SK-N-SH (cell line): ENCODE results near the gene STRA8. TPM values are rescaled to one million over a fixed set of nuclear protein-coding genes. Genes with fewer than 3 reads are reported as not detected.

Experiments
- CTCF ChIA-PET: fragments of 300-600, 350-600 bp; formaldehyde crosslinking; extraction: SDS; loops from one replicate; lab custom pipeline; 2021; lab: Yijun Ruan, JAX
- POLR2A ChIA-PET: fragments of 350-600 bp; sonication (Branson Sonifier 250); formaldehyde crosslinking; extraction: SDS; loops from one replicate; lab custom pipeline; 2020; ENCODE audit warnings: antibody characterized with exemption, inconsistent platforms; lab: Yijun Ruan, JAX
- DNase-seq: peaks from one replicate; pipeline ENCODE4 v3.0.0; 2012
- H2AFZ ChIP-seq: fragments of 200-600 bp; sonication (generic); 2 replicates; pipeline ENCODE4 v1.8.1; 2016; ENCODE audit warnings: antibody characterized with exemption, mild to moderate bottlenecking, low read depth
- H3F3A ChIP-seq: fragments of 200-600 bp; sonication (generic); replicated peaks from 2 replicates; pipeline ENCODE3; 2016; ENCODE audit warnings: antibody characterized with exemption, mild to moderate bottlenecking; ENCODE audit not compliant: insufficient read depth
- H3K27ac ChIP-seq, 2 experiments: fragments of 200-500 bp in 1 of 2; fragments of 200-600 bp in 1 of 2; sonication (Bioruptor generic) in 1 of 2; sonication (generic), shearing (Covaris generic) in 1 of 2; 2 replicates each; pipeline versions ENCODE4 v1.5.1 to v1.6.1; 2014 to 2016; ENCODE audit warnings: low read depth in 2 of 2, inconsistent platforms in 1 of 2, low read length in 1 of 2, mild to moderate bottlenecking in 1 of 2, mixed read lengths in 1 of 2
- H3K27me3 ChIP-seq: fragments of 200-600 bp; sonication (generic), shearing (Covaris generic); 2 replicates; pipeline ENCODE4 v1.6.1; 2016; ENCODE audit warnings: mixed run types; ENCODE audit not compliant: insufficient read depth
- H3K36me3 ChIP-seq, 2 experiments: fragments of 200-500 bp in 1 of 2; fragments of 200-600 bp in 1 of 2; sonication (Bioruptor generic) in 1 of 2; sonication (generic) in 1 of 2; replicated peaks in 1 of 2; 2 replicates each; pipeline versions ENCODE3 to v1.5.1; 2014 to 2016; ENCODE audit warnings: low read length in 1 of 2, mild to moderate bottlenecking in 1 of 2; ENCODE audit not compliant: insufficient read depth in 2 of 2, control insufficient read depth in 1 of 2
- H3K4me1 ChIP-seq, 2 experiments: fragments of 200-500 bp in 1 of 2; fragments of 200-600 bp in 1 of 2; sonication (Bioruptor generic) in 1 of 2; sonication (generic), shearing (Covaris generic) in 1 of 2; 2 replicates each; pipeline versions ENCODE4 v1.5.1 to v1.6.1; 2014 to 2016; ENCODE audit warnings: low read depth in 1 of 2, low read length in 1 of 2, mixed run types in 1 of 2; ENCODE audit not compliant: insufficient read depth in 2 of 2, control insufficient read depth in 1 of 2
- H3K4me2 ChIP-seq: fragments of 200-600 bp; sonication (generic), shearing (Covaris generic); 2 replicates; pipeline ENCODE4 v1.6.1; 2017; ENCODE audit warnings: mixed run types
- H3K4me3 ChIP-seq, 2 experiments: fragments of 200-500 bp in 1 of 2; fragments of 200-600 bp in 1 of 2; sonication (Bioruptor generic) in 1 of 2; sonication (generic), shearing (Covaris generic) in 1 of 2; 2 replicates each; pipeline versions ENCODE4 v1.5.1 to v1.8.1; 2014 to 2016; ENCODE audit warnings: low read depth in 2 of 2, inconsistent platforms in 1 of 2, low read length in 1 of 2, mild to moderate bottlenecking in 1 of 2, mixed read lengths in 1 of 2, moderate library complexity in 1 of 2
- H3K79me2 ChIP-seq: fragments of 200-600 bp; sonication (generic); 2 replicates; pipeline ENCODE4 v1.8.1; 2017; ENCODE audit warnings: mild to moderate bottlenecking; ENCODE audit not compliant: insufficient read depth
- H3K9ac ChIP-seq: fragments of 200-600 bp; sonication (generic); 2 replicates; pipeline ENCODE4 v1.6.1; 2017; ENCODE audit warnings: mixed run types
- H3K9me2 ChIP-seq: fragments of 200-600 bp; sonication (generic); 2 replicates; pipeline ENCODE4 v1.6.1; 2017; ENCODE audit warnings: mixed run types
- H3K9me3 ChIP-seq: fragments of 200-600 bp; sonication (generic); 2 replicates; pipeline ENCODE4 v1.6.1; 2017; ENCODE audit warnings: mixed run types, mild to moderate bottlenecking, moderate library complexity
- H4K20me1 ChIP-seq: fragments of 200-600 bp; sonication (generic); 2 replicates; pipeline ENCODE4 v1.6.1; 2017; ENCODE audit warnings: mild to moderate bottlenecking, mixed run types; ENCODE audit not compliant: insufficient read depth
- EP300 ChIP-seq, 2 experiments: IDR thresholded peaks; 2 replicates each; pipeline versions ENCODE4 v1.4.0 to v1.6.1; 2012; ENCODE audit warnings: borderline replicate concordance in 1 of 2, low read depth in 1 of 2, low read length in 1 of 2
- FOSL2 ChIP-seq: IDR thresholded peaks from 2 replicates; pipeline ENCODE4 v1.4.0; 2012; ENCODE audit warnings: low read depth, mild to moderate bottlenecking, moderate library complexity, borderline replicate concordance
- FOXM1 ChIP-seq: IDR thresholded peaks from 2 replicates; pipeline ENCODE4 v1.4.0; 2012; ENCODE audit warnings: low read depth, mild to moderate bottlenecking
- GABPA ChIP-seq: IDR thresholded peaks from 2 replicates; pipeline ENCODE4 v1.4.0; 2012; ENCODE audit warnings: low read depth, mild to moderate bottlenecking
- POLR2AphosphoS5 ChIP-seq: IDR thresholded peaks from 2 replicates; pipeline ENCODE4 v1.6.1; 2012; ENCODE audit warnings: low read depth, low read length
- RAD21 ChIP-seq: IDR thresholded peaks from 2 replicates; pipeline ENCODE4 v1.6.1; 2012; ENCODE audit warnings: mild to moderate bottlenecking, low read length
- RCOR1 ChIP-seq: fragments of 150-350 bp; IDR thresholded peaks from 2 replicates; pipeline ENCODE4 v1.6.1; 2017; ENCODE audit warnings: antibody characterized with exemption, low read length
- SMC3 ChIP-seq: IDR thresholded peaks from 2 replicates; pipeline ENCODE4 v1.6.1; 2012; ENCODE audit warnings: low read depth, low read length, improper control_type of control experiment
- TAF1 ChIP-seq: IDR thresholded peaks from 2 replicates; pipeline ENCODE4 v1.6.1; 2012; ENCODE audit warnings: low read depth, mild to moderate bottlenecking, low read length, moderate library complexity, borderline replicate concordance
- WGBS: methylation state at CpG from one replicate; pipeline ENCODE4 v1.1.6; 2017; ENCODE audit warnings: low lambda C conversion rate; 5-methylcytosine and 5-hydroxymethylcytosine counted together
- polyA plus RNA-seq, 3 experiments: library from polyadenylated mRNA; depleted of rRNA; stranded (reverse); fragments of >200 nt; gene quantifications; 2 replicates each; pipeline ENCODE4 v1.2.3, GENCODE V29; 2012
- TF ChIP-seq, protein P1 (sequence below): IDR thresholded peaks from 2 replicates; pipeline ENCODE4; 2012
- TF ChIP-seq, protein P2 (sequence below): IDR thresholded peaks from 2 replicates; pipeline ENCODE4 v1.4.0; 2012; ENCODE audit warnings: low read depth
- TF ChIP-seq, protein P3 (sequence below): fragments of 150-350 bp; IDR thresholded peaks from 2 replicates; pipeline ENCODE4 v1.6.1; 2016; ENCODE audit warnings: mild to moderate bottlenecking, low read depth, low read length
- TF ChIP-seq, protein P4 (sequence below): fragments of 200-600 bp; sonication (generic); IDR thresholded peaks from 2 replicates; pipeline ENCODE4 v1.6.1; 2017; ENCODE audit warnings: antibody characterized with exemption, mild to moderate bottlenecking, moderate library complexity
- TF ChIP-seq, protein P5 (sequence below): fragments of 150-350 bp; IDR thresholded peaks from 2 replicates; pipeline ENCODE4 v1.6.1; 2017; ENCODE audit warnings: antibody characterized with exemption, low read length, low read depth, borderline replicate concordance

STRA8 gene
- polyA plus RNA-seq, 1 of the 3 experiments (the other 2 are of a cell fraction) = not detected

DNA sequence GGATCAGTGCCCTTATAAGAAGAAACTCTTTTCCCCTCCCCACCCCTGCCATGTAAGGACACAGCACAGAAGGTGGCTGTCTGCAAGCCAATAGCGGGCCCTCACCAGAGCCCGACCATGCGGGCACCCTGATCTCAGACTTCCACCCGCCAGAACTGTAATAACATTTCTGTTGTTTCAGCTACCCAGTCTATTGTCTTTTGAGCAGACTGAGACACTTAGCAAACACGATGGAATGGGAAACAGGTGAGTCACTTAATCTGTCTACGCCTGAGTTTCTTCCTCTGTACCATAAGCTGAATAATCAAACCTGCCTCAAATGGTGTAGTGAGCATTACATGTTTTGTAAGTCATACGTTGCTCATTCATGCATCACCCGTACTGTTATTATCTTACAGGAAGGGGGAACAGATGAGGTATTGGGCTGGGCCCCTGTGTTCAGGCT, 58.2 kb downstream of the STRA8 start:
- Histone ChIP-seq H3K4me1 (peaks cover 0 to 4% of the 10 kb centered on the region in 2 experiments; a peak in 1 of 4 replicates), H3K27ac (no peak overlapping the region; a peak in 1 of 4 replicates), H3K9me3 (peaks cover 5% of the 10 kb centered on the region; the same call in 1 of the 2 replicates), H3F3A (no peaks in the 10 kb centered on the region), H3K4me2 (no peak overlapping the region), H3K9me2 (no peaks in the 10 kb centered on the region), H3K36me3 (no peaks in the 10 kb centered on the region), H3K9ac (no peak overlapping the region), H4K20me1 (no peaks in the 10 kb centered on the region), H3K79me2 (no peaks in the 10 kb centered on the region), H3K27me3 (no peaks in the 10 kb centered on the region), H2AFZ (peak overlapping the region; percentile 1; the same call in 1 of the 2 replicates), H3K4me3 (no peak overlapping the region)
- no peak for TF ChIP-seq GABPA
- TF ChIP-seq TAF1 = no peak
- TF ChIP-seq EP300 (IDR thresholded peaks at IDR 0.05; ENCODE audit: borderline replicate concordance in 1 of 2, low read depth in 1 of 2, low read length in 1 of 2) = no peak
- no peak for TF ChIP-seq RCOR1
- TF ChIP-seq FOSL2 = 0 out of 2 replicates have a peak, but pooled peaks have one; percentile 20
- TF ChIP-seq, protein P1, sequence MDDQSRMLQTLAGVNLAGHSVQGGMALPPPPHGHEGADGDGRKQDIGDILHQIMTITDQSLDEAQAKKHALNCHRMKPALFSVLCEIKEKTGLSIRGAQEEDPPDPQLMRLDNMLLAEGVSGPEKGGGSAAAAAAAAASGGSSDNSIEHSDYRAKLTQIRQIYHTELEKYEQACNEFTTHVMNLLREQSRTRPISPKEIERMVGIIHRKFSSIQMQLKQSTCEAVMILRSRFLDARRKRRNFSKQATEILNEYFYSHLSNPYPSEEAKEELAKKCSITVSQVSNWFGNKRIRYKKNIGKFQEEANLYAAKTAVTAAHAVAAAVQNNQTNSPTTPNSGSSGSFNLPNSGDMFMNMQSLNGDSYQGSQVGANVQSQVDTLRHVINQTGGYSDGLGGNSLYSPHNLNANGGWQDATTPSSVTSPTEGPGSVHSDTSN = no peak
- DNase-seq = no peak
- 44% methylated on average over 8 of the region's 8 CpGs for whole genome bisulfite sequencing
- ChIA-PET POLR2A (no interaction called here), CTCF (interaction anchor here (0.5 to 7.2 kb wide), 4 partner anchors 17 to 358 kb away, joined by 3 to 32 read pairs (median 4); no protein-coding TSS in a partner anchor)

DNA sequence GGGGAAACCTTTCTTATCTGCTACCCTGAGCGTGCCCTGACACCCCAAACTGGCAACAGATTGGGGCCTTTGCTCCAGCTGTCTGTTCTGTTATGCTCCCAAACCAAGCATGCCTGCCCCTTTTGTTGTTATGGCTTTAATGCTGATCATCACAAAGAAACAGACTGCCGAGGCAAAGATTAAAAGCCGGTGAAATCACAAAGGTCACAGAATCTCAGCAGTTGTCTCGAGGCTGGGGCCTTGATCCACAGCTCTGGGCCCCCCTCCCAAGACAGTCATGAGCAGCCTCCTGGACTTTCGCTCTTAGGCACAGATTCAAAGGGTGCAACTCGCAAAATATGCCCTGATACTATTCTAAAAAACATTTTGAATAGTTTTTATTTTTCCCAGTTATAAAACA, 65.6 kb downstream of the STRA8 start:
- H3K9me2 ChIP-seq = 0 out of 2 replicates have a peak, but pooled peaks cover 3% of the 10 kb centered on the region
- POLR2A ChIA-PET = no interaction called here
- no peaks in the 10 kb centered on the region for H3K36me3 ChIP-seq
- H3K27me3 ChIP-seq = no peaks in the 10 kb centered on the region
- H2AFZ ChIP-seq = no peak overlapping the region
- H3K4me2 ChIP-seq = no peak overlapping the region
- H3K27ac ChIP-seq = no peak overlapping the region
- WGBS = 60% methylated on average over 6 of the region's 6 CpGs
- H3K9ac ChIP-seq = no peak overlapping the region
- H4K20me1 ChIP-seq = no peaks in the 10 kb centered on the region
- DNase-seq = no peak
- CTCF ChIA-PET = interaction anchor here (1.5 to 5.2 kb wide), 5 partner anchors 11 to 36 kb away, joined by 4 to 19 read pairs (median 16); no protein-coding TSS in a partner anchor
- H3F3A ChIP-seq = no peaks in the 10 kb centered on the region
- TF ChIP-seq, protein P2, sequence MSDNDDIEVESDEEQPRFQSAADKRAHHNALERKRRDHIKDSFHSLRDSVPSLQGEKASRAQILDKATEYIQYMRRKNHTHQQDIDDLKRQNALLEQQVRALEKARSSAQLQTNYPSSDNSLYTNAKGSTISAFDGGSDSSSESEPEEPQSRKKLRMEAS = no peak
- TF ChIP-seq, protein P3, sequence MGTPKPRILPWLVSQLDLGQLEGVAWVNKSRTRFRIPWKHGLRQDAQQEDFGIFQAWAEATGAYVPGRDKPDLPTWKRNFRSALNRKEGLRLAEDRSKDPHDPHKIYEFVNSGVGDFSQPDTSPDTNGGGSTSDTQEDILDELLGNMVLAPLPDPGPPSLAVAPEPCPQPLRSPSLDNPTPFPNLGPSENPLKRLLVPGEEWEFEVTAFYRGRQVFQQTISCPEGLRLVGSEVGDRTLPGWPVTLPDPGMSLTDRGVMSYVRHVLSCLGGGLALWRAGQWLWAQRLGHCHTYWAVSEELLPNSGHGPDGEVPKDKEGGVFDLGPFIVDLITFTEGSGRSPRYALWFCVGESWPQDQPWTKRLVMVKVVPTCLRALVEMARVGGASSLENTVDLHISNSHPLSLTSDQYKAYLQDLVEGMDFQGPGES = no peak
- no peak for TF ChIP-seq SMC3
- TF ChIP-seq, protein P4, sequence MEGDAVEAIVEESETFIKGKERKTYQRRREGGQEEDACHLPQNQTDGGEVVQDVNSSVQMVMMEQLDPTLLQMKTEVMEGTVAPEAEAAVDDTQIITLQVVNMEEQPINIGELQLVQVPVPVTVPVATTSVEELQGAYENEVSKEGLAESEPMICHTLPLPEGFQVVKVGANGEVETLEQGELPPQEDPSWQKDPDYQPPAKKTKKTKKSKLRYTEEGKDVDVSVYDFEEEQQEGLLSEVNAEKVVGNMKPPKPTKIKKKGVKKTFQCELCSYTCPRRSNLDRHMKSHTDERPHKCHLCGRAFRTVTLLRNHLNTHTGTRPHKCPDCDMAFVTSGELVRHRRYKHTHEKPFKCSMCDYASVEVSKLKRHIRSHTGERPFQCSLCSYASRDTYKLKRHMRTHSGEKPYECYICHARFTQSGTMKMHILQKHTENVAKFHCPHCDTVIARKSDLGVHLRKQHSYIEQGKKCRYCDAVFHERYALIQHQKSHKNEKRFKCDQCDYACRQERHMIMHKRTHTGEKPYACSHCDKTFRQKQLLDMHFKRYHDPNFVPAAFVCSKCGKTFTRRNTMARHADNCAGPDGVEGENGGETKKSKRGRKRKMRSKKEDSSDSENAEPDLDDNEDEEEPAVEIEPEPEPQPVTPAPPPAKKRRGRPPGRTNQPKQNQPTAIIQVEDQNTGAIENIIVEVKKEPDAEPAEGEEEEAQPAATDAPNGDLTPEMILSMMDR = no peak
- no peak for TF ChIP-seq POLR2AphosphoS5
- TF ChIP-seq, protein P1 = no peak
- TF ChIP-seq TAF1 = no peak
- no peak for TF ChIP-seq RAD21
- no peak for TF ChIP-seq EP300 (IDR thresholded peaks at IDR 0.05; ENCODE audit: borderline replicate concordance in 1 of 2, low read depth in 1 of 2, low read length in 1 of 2)
- TF ChIP-seq, protein P5, sequence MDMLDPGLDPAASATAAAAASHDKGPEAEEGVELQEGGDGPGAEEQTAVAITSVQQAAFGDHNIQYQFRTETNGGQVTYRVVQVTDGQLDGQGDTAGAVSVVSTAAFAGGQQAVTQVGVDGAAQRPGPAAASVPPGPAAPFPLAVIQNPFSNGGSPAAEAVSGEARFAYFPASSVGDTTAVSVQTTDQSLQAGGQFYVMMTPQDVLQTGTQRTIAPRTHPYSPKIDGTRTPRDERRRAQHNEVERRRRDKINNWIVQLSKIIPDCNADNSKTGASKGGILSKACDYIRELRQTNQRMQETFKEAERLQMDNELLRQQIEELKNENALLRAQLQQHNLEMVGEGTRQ = no peak
- no peak for TF ChIP-seq FOXM1
- no peak for TF ChIP-seq FOSL2
- H3K4me1 ChIP-seq = peaks cover 0 to 6% of the 10 kb centered on the region in 2 experiments; a peak in 1 of 4 replicates
- peaks cover 4% of the 10 kb centered on the region; the same call in 1 of the 2 replicates for H3K9me3 ChIP-seq
- H3K4me3 ChIP-seq = no peak overlapping the region
- H3K79me2 ChIP-seq = no peaks in the 10 kb centered on the region
